ENCODE data around the gene GJA10. TPM values are rescaled to one million over a fixed set of nuclear protein-coding genes. Genes with fewer than 3 reads are reported as not detected.

GJA10 gene
- total RNA-seq, 1 donor from 2014 or later, result not detected

GRCh38 chr6:89928604-89929003 is 34.3 kb downstream of the GJA10 start:
- intact Hi-C loops (cut with DNase I), result no loop called here
- Histone ChIP-seq H3K4me3 (no peak overlapping the region), H3K36me3 (no peaks in the 10 kb centered on the region), H3K27me3 (no peaks in the 10 kb centered on the region), H3K4me1 (no peaks in the 10 kb centered on the region), H3K27ac (no peak overlapping the region), H3K9me3 (no peaks in the 10 kb centered on the region)
- TF ChIP-seq CTCF (IDR thresholded peaks at IDR 0.05), result no peak
- no peak for DNase-seq
- no peak for ATAC-seq

- Histone ChIP-seq H3K27ac (peak overlapping the region; percentile 11), H3K9me3 (no peaks in the 10 kb centered on the region), H3K36me3 (no peaks in the 10 kb centered on the region), H3K4me3 (no peak overlapping the region), H3K4me1 (no peaks in the 10 kb centered on the region), H3K27me3 (no peaks in the 10 kb centered on the region)
- no peak for TF ChIP-seq CTCF (IDR thresholded peaks at IDR 0.05)
- intact Hi-C loops (cut with DNase I), result no loop called here
- no peak for DNase-seq
- peak; percentile 57 for ATAC-seq
These were observed 36.5 kb downstream of the GJA10 start for GRCh38 chr6:89930789-89931188.

- DNase-seq (no peak), ATAC-seq (no peak)
- no peak for TF ChIP-seq CTCF (IDR thresholded peaks at IDR 0.05)
- Histone ChIP-seq H3K27me3 (no peaks in the 10 kb centered on the region), H3K4me1 (no peaks in the 10 kb centered on the region), H3K27ac (no peak overlapping the region), H3K36me3 (no peaks in the 10 kb centered on the region), H3K9me3 (no peaks in the 10 kb centered on the region), H3K4me3 (no peak overlapping the region)
- intact Hi-C loops (cut with DNase I), result no loop called here
These were observed 38.1 kb downstream of the GJA10 start for GRCh38 chr6:89932245-89932802.

- intact Hi-C loops (cut with DNase I), result no loop called here
- no peak for TF ChIP-seq CTCF (IDR thresholded peaks at IDR 0.05)
These were observed 40.6 kb downstream of the GJA10 start for GRCh38 chr6:89934685-89935366.

GRCh38 chr6:89936177-89936576 is 41.9 kb downstream of the GJA10 start:
- intact Hi-C loops (cut with DNase I), result no loop called here
- Histone ChIP-seq H3K27me3 (no peaks in the 10 kb centered on the region), H3K9me3 (no peaks in the 10 kb centered on the region), H3K36me3 (no peaks in the 10 kb centered on the region), H3K4me3 (no peak overlapping the region), H3K4me1 (peaks cover 11% of the 10 kb centered on the region), H3K27ac (no peak overlapping the region)
- no peak for TF ChIP-seq CTCF (IDR thresholded peaks at IDR 0.05)
- no peak for DNase-seq
- no peak for ATAC-seq

More at GRCh38 chr6:89934685-89935366, 40.6 kb downstream of the GJA10 start:
- no peaks in the 10 kb centered on the region for H3K27me3 ChIP-seq
- no peak for DNase-seq
- ATAC-seq, result no peak
- H3K27ac ChIP-seq, result no peak overlapping the region
- no peaks in the 10 kb centered on the region for H3K9me3 ChIP-seq
- H3K4me3 ChIP-seq, result no peak overlapping the region
- no peaks in the 10 kb centered on the region for H3K4me1 ChIP-seq
- no peaks in the 10 kb centered on the region for H3K36me3 ChIP-seq

Data from upper lobe of right lung (tissue), 1 donor.